HG02759 (cell line): Measurements from ENCODE around the gene CPA1.

Source experiments
- ATAC-seq: cut with Tn5 transposase; IDR thresholded peaks from one replicate; pipeline ENCODE4 v1.9.1; 2021; ENCODE audit warnings: mild to moderate bottlenecking, moderate library complexity; ENCODE audit not compliant: unreplicated experiment

CPA1 gene

DNA sequence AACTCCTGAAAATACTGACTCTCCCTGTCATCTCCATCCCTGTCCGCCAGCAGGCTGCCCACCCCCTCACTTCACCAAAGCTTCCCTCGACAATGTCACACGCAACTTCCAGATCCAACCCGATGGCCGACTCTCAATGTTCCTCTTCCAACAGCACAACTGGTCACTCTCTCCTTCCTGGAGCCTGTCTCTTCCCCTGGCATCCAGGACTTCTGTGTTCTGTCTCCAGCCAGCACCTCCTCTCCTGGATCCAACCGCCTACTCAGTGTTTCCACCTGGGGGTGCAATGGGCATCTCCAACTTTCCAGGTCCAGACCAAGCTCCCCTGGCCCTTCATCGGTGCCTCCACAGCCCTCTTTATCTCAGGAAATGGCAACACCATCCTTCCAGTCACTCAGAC is 27.1 kb upstream of the CPA1 start:
- ATAC-seq = no peak

- ATAC-seq = no peak
These were observed 24.0 kb upstream of the CPA1 start for GRCh38 chr7:130356121-130356875.

DNA sequence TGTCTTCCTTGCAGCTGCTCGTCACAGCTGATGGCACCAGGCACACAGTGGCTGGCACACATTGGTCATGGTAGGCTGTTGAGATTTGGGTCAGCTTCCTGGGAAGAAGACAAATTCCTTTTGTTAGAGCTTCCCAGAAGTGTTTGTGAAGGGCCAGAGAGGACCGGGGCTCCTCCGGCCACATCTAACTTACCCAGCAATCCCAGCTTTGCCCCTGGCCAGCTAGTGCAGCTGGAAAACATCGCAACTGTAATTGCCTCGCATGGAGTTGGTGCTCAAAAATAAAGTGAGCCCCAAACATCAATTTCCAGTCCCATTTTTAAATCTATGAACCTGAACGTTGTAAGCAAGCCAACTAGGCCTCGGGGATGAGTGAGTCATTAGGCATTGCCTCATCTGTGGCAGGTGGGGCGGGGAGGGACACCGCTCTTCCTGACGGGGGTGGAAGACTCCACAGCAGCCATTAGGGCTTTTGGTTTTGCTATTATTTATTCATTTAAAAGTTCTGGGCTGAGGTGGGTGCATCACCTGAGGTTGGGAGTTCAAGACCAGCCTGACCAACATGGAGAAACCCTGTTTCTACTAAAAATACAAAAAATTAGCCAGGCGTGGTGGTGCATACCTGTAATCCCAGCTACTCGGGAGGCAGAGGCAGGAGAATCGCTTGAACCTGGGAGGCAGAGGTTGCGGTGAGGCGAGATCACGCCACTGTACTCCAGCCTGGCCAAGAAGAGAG is 23.2 kb upstream of the CPA1 start:
- ATAC-seq = no peak

DNA sequence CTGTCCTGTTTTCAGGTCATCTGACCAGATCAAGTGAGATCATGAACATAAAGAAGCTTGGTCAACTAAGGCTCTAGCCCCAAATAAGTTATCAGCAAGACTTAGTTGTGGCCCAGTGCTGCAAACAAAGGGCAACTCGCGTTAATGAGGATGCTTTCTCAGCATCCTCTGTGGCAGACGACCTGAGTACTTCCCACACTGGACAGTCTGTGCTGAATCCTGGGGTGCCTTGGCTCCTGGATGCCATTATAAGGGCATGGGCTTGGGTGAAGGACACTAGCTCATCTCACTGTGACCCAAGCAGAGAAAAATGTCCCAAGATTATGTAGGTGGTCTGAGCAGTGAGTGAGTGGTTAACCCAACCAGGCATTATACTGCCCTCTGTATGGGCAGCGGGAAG is 21.8 kb upstream of the CPA1 start:
- ATAC-seq = no peak

DNA sequence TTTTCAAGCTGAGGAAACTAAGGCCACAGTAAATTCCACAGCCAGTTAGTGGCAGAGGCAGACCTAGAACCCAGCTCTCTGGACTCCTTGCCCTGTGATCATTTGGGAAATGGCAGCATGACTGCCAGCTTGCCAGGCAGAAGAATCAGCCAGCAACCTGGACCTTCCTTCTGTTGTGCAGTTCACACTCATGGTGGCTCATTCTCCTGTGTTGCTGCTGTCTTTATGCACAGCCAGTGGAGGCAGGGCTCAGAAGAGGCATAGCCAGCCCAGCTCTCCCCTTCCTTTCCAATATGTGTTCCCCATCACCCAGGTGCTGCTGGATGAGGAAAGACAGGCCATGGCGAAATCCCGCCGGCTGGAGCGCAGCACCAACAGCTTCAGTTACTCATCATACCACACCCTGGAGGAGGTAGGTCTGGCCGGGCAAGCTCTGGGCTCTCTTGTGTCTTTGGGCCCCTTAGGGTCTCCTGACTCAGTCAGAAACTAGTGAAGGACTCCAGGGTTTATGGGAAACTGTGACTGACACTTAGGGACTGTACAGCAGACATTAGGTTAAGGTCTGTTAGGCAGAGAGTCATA is 20.9 kb upstream of the CPA1 start:
- no peak for ATAC-seq

GRCh38 chr7:130360518-130360917 is 19.8 kb upstream of the CPA1 start:
- no peak for ATAC-seq

DNA sequence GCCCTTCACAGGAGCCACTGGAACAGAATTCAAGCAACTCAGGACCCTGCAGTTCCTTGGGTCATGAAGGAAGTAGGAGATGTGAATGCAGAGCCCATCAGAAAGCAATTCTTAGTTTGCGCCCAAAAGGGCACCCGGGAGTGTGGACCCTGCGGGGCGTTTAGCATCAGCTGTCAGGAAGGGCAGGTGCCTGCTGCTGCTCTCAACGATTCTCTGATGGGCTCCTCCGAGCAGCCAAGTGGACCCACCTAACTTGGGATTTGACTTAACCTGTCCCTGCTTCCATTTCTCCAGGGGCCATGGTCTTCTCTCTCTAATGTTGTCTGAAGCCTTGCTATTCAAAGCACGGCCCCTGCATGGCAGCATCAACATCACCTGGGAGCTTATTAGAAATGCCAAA is 18.6 kb upstream of the CPA1 start:
- no peak for ATAC-seq

GRCh38 chr7:130362251-130362816 is 18.0 kb upstream of the CPA1 start:
- ATAC-seq = no peak

GRCh38 chr7:130363026-130363847 is 17.1 kb upstream of the CPA1 start:
- no peak for ATAC-seq

DNA sequence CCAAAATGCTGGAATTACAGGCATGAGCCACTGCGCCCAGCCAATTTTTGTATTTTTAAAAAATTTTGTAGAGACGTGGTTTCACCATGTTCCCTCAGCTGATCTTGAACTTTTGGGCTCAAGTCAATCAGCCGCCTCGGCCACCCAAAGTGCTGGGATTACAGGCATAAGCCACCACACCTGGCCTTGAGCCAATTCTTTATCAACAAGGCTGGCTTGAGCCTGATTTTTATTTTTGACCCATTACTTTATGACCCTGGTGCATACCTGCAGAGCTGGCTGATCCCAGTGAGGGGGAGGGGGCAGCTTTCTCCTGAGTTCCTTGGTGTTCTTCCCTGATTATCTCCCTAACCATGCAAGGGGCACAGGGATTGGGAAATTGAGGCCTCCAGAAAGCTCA is 15.8 kb upstream of the CPA1 start:
- ATAC-seq = no peak

DNA sequence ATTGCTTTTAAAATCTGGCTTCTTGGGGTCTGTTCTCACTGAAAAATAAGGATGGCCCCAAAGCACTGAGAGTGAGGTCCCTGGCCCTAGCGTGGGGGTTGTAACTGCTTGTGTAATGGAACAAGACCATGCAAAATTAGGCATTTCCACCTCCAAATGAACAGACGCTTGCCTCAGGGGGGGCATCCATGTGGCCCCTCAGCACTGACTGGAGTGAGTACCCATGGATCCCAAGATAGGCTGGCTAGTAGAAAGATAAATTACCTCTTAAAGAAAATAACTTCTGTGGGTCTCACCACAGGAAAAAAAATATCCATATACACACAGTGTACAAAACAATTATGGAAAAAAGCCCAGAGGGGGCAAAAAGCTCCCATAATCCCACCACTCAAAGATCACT is 15.2 kb upstream of the CPA1 start:
- no peak for ATAC-seq

- ATAC-seq = no peak
These were observed 14.5 kb upstream of the CPA1 start for GRCh38 chr7:130365511-130366441.

GRCh38 chr7:130366564-130366963 is 13.7 kb upstream of the CPA1 start:
- ATAC-seq = no peak

GRCh38 chr7:130367088-130367755 is 13.1 kb upstream of the CPA1 start:
- ATAC-seq = no peak

DNA sequence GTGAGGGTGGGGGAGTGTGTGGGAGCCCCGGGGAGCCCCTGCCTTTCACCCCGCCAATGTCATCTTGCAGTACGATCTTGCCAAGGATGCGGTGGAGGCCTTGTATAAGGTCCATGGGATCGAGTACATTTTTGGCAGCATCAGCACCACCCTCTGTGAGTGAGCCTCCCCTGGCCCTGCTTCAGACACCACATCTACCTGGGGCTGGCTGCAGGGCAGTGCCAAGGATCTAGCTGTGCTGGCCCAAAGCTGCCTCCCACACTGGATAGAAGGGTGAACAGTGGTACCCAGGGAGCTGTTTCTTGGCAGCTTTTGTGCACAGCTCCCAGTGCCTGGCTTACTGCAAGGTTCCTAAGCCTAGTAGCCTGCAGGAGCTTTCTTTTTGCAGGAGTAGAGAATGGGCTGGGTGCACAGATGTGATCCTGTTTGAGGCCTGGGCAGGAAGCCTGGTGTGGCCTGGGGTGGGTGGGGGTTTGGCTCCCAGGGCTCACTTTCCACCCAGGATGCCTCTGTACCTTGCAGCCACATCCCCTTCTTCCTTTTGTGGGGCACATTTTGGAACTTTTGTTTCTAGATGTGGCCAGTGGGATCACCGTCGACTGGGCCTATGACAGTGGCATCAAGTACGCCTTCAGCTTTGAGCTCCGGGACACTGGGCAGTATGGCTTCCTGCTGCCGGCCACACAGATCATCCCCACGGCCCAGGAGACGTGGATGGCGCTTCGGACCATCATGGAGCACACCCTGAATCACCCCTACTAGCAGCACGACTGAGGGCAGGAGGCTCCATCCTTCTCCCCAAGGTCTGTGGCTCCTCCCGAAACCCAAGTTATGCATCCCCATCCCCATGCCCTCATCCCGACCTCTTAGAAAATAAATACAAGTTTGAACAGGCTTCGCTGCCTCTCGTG is 12.2 kb upstream of the CPA1 start:
- no peak for ATAC-seq

- no peak for ATAC-seq
These were observed 11.1 kb upstream of the CPA1 start for GRCh38 chr7:130369110-130369711.

- ATAC-seq = no peak
These were observed 10.3 kb upstream of the CPA1 start for GRCh38 chr7:130369831-130370550.
